B cell (primary cell): ENCODE measurements around the gene WDR86. TPM values are rescaled to one million over a fixed set of nuclear protein-coding genes. Genes with fewer than 3 reads are reported as not detected.

ENCODE experiments used
- ATAC-seq: fragments of 200-7000 bp; cut with Tn5 transposase; one replicate; pipeline ENCODE4 v1.10.0; 2021; ENCODE audit warnings: low read depth, mild to moderate bottlenecking, moderate number of reproducible peaks, moderate library complexity
- CTCF ChIA-PET: fragments of 350-600 bp; sonication (Branson Sonifier 250); formaldehyde crosslinking; loops from one replicate; lab custom pipeline; 2021; ENCODE audit warnings: antibody characterized with exemption, inconsistent platforms; lab: Charles Lee
- POLR2A ChIA-PET: fragments of 350-600 bp; sonication (Branson Sonifier 250); formaldehyde crosslinking; loops from one replicate; lab custom pipeline; 2021; ENCODE audit warnings: antibody characterized with exemption; lab: Charles Lee
- DNase-seq: peaks from one replicate; pipeline ENCODE4 v3.0.0; 2013
- H2AFZ ChIP-seq: 2 replicates; pipeline ENCODE4 v1.6.1; 2012; ENCODE audit warnings: mild to moderate bottlenecking, low read depth, low read length; ENCODE audit not compliant: insufficient read depth, poor library complexity, severe bottlenecking
- H3K27ac ChIP-seq, 2 donors: 1 replicate in 1 of 2; 2 replicates in 1 of 2; pipeline ENCODE4 v1.5.1; 2012 to 2013; ENCODE audit warnings: low read length in 2 of 2, mild to moderate bottlenecking in 2 of 2, moderate library complexity in 1 of 2
- H3K27me3 ChIP-seq, 4 experiments: fragments of 200-600 bp in 1 of 4; sonication (generic) in 1 of 4; replicated peaks in 1 of 4; 1 replicate in 2 of 4; 2 replicates in 2 of 4; pipeline versions ENCODE4 v1.6.1 to v1.7.0; 2013 to 2016; ENCODE audit warnings: low read length in 3 of 4, mild to moderate bottlenecking in 2 of 4, mixed read lengths in 1 of 4, moderate library complexity in 1 of 4; ENCODE audit not compliant: insufficient read depth in 4 of 4, control insufficient read depth in 3 of 4; ENCODE audit errors: control extremely low read depth in 1 of 4
- H3K36me3 ChIP-seq, 2 experiments: replicated peaks in 1 of 2; 1 replicate in 1 of 2; 2 replicates in 1 of 2; pipeline versions ENCODE4 v1.6.1 to v1.7.1; 2013; ENCODE audit warnings: low read length in 1 of 2; ENCODE audit not compliant: insufficient read depth in 2 of 2, control insufficient read depth in 1 of 2; ENCODE audit errors: control extremely low read depth in 1 of 2, extremely low read depth in 1 of 2
- H3K4me1 ChIP-seq, 2 donors: fragments of 200-600 bp in 1 of 2; sonication (generic) in 1 of 2; 1 replicate in 1 of 2; 2 replicates in 1 of 2; pipeline versions ENCODE4 v1.5.1 to v1.6.1; 2013 to 2017; ENCODE audit warnings: low read length in 2 of 2; ENCODE audit not compliant: control insufficient read depth in 2 of 2, insufficient read depth in 2 of 2
- H3K4me2 ChIP-seq: replicated peaks from 2 replicates; pipeline ENCODE3; 2012; ENCODE audit warnings: mild to moderate bottlenecking, low read depth, low read length; ENCODE audit not compliant: poor library complexity, severe bottlenecking
- H3K4me3 ChIP-seq, 5 experiments: fragments of 200-600 bp in 1 of 5; sonication (generic) in 1 of 5; 1 replicate in 3 of 5; 2 replicates in 2 of 5; pipeline versions ENCODE4 v1.5.1 to v1.7.0; 2011 to 2016; ENCODE audit warnings: low read length in 4 of 5, mild to moderate bottlenecking in 4 of 5, low read depth in 2 of 5, control low read depth in 1 of 5, moderate library complexity in 1 of 5; ENCODE audit not compliant: insufficient read depth in 1 of 5; ENCODE audit errors: control extremely low read depth in 1 of 5, extremely low read depth in 1 of 5
- H3K79me2 ChIP-seq: fragments of 200-600 bp; sonication (generic); one replicate; pipeline ENCODE4 v1.6.0; 2016; ENCODE audit warnings: low read length; ENCODE audit not compliant: control insufficient read depth, insufficient read depth
- H3K9ac ChIP-seq: fragments of 200-600 bp; sonication (generic); 2 replicates; pipeline ENCODE4 v1.6.1; 2017; ENCODE audit warnings: mild to moderate bottlenecking, low read length, moderate library complexity
- H3K9me3 ChIP-seq, 3 donors: one replicate each; pipeline versions ENCODE4 v1.6.1 to v1.7.1; 2013; ENCODE audit warnings: low read length in 2 of 3; ENCODE audit not compliant: control insufficient read depth in 2 of 3, insufficient read depth in 1 of 3; ENCODE audit errors: control extremely low read depth in 1 of 3
- H4K20me1 ChIP-seq: 2 replicates; pipeline ENCODE4 v1.6.0; 2012; ENCODE audit warnings: mild to moderate bottlenecking, low read length; ENCODE audit not compliant: insufficient read depth, control insufficient read depth, poor library complexity, severe bottlenecking
- H3K27ac Mint-ChIP-seq: one replicate; pipeline ENCODE4 v1.8.0; 2021; ENCODE audit warnings: mixed read lengths
- H3K27me3 Mint-ChIP-seq: one replicate; pipeline ENCODE4 v1.8.0; 2021; ENCODE audit warnings: mixed read lengths
- H3K4me1 Mint-ChIP-seq: one replicate; pipeline ENCODE4 v1.8.0; 2021; ENCODE audit warnings: mixed read lengths
- H3K4me3 Mint-ChIP-seq: one replicate; pipeline ENCODE4 v1.8.0; 2021; ENCODE audit warnings: mixed read lengths
- H3K9me3 Mint-ChIP-seq: one replicate; pipeline ENCODE4 v1.8.0; 2022; ENCODE audit warnings: mixed read lengths; ENCODE audit not compliant: insufficient read depth
- EZH2 ChIP-seq: IDR thresholded peaks from 2 replicates; pipeline ENCODE4 v1.6.1; 2012; ENCODE audit warnings: borderline replicate concordance, low read depth, mild to moderate bottlenecking, moderate library complexity, low read length; ENCODE audit not compliant: insufficient read depth, poor library complexity, severe bottlenecking
- WGBS: methylation state at CpG from one replicate; pipeline ENCODE4 v1.1.5; 2013; ENCODE audit warnings: missing lambda C conversion rate; ENCODE audit not compliant: insufficient coverage; 5-methylcytosine and 5-hydroxymethylcytosine counted together
- intact Hi-C: fragments of 100-400 bp; cut with micrococcal nuclease; formaldehyde crosslinking; loops from one replicate; pipeline ENCODE4 v1.10.0; 2022
- polyA plus RNA-seq: library from polyadenylated mRNA; depleted of rRNA; stranded (reverse); fragments of >200 nt; gene quantifications from 2 replicates; pipeline ENCODE4 v1.2.3, GENCODE V29; 2012
- total RNA-seq, 2 donors: library from RNA; stranded (reverse); fragments of 120-200 nt in 1 of 2; gene quantifications; 1 replicate in 1 of 2; 2 replicates in 1 of 2; pipeline versions ENCODE4 v1.2.3 to v1.2.4, GENCODE V29; 2013 to 2022
- TF ChIP-seq, protein P1 (sequence below): fragments of 200-600 bp; IDR thresholded peaks from one replicate; pipeline ENCODE4 v1.8.0; 2022; ENCODE audit warnings: antibody characterized with exemption, mild to moderate bottlenecking

Gene WDR86
- total and polyA plus RNA-seq, 2 donors (not counting 1 experiment from before 2014, with no cell fraction given), result 1.4 to 1.5 TPM

DNA sequence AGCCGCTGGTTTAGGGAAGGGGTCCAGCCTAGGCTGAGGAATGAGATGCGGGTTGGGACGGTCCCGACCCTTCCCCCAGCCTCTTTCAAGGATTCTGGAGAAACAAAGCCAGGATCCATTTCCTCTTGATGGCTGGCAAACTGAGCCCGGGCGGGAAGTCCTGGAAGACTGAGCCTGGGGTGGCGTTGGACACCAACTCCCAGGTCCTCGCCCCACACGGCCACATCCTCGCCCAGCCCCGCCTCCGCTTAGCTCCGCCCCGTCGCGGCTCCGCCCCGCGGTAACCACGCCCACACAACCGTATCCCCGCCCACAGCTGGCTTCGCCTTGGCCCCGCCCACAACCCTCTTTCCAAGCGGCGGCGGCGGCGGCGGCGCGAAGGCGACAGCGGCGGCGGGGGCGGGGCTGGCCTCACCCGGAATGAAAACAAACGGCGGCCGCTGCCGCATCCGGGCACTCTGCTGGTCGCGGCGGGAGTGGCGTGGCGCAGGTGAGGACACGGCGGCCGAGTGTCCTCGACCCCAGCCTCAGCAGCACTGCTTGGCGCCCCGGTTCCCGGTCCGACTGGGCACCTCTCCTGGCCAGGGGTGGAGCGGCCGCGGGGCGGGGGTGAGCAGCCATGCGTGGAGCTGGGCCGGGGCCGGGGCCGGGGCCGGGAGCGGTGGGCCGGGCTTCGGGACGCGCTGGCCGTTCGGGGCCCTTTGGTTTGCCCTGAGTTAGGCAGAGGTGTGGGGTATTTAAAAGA is 68.3 kb downstream of the WDR86 start, which contains the start of gene NUB1:
NUB1 (plus strand) TSS at position 456 of the 745 bp plus-strand sequence. CDS start 3,538 bp downstream, outside the sequence.
- Mint-ChIP-seq H3K4me1 (peaks cover 36% of the 10 kb centered on the region), H3K27me3 (no peaks in the 10 kb centered on the region), H3K4me3 (peak within 1 kb of the TSS; percentile 88), H3K9me3 (peaks cover 5% of the 10 kb centered on the region), H3K27ac (peak within 1 kb of the TSS; percentile 95)
- Histone ChIP-seq H3K36me3 (peaks cover 6 to 24% of the 10 kb centered on the region in 2 experiments), H3K27ac (peak within 1 kb of the TSS; percentile 79 to 80), H3K4me2 (peak within 1 kb of the TSS; percentile 69), H3K79me2 (peaks cover 37% of the 10 kb centered on the region), H3K4me1 (peaks cover 29 to 36% of the 10 kb centered on the region in 2 donors), H3K9me3 (peaks cover 0 to 17% (median 2%) of the 10 kb centered on the region in 3 donors), H4K20me1 (peaks cover 6% of the 10 kb centered on the region), H3K27me3 (no peaks in the 10 kb centered on the region), H3K9ac (peak within 1 kb of the TSS; percentile 69), H3K4me3 (peak within 1 kb of the TSS; percentile 62 to 100 (median 84)), H2AFZ (peak within 1 kb of the TSS; percentile 53)
- DNase-seq, result peak; percentile 93
- ChIA-PET POLR2A (interaction anchor here (0.9 to 1.2 kb wide), 4 partner anchors 8 to 291 kb away, joined by 3 to 5 read pairs (median 4); partner anchors contain the start of gene ABCF2), CTCF (interaction anchor here (1.1 to 4.9 kb wide), 8 partner anchors 9 to 178 kb away, joined by 3 to 55 read pairs (median 4); partner anchors contain the start of gene RHEB)
- ATAC-seq, result peak; percentile 95
- intact Hi-C loops, result loop anchor here (1.0 to 5.0 kb wide), 5 partner anchors 9 to 259 kb away; partner anchors contain the start of genes ABCF2, FASTK, SMARCD3 and TMUB1
- WGBS, result 3% methylated on average over 67 of the region's 72 CpGs
- no peak for TF ChIP-seq EZH2
- TF ChIP-seq, protein P1, sequence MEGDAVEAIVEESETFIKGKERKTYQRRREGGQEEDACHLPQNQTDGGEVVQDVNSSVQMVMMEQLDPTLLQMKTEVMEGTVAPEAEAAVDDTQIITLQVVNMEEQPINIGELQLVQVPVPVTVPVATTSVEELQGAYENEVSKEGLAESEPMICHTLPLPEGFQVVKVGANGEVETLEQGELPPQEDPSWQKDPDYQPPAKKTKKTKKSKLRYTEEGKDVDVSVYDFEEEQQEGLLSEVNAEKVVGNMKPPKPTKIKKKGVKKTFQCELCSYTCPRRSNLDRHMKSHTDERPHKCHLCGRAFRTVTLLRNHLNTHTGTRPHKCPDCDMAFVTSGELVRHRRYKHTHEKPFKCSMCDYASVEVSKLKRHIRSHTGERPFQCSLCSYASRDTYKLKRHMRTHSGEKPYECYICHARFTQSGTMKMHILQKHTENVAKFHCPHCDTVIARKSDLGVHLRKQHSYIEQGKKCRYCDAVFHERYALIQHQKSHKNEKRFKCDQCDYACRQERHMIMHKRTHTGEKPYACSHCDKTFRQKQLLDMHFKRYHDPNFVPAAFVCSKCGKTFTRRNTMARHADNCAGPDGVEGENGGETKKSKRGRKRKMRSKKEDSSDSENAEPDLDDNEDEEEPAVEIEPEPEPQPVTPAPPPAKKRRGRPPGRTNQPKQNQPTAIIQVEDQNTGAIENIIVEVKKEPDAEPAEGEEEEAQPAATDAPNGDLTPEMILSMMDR, result no peak
